Measurements from ENCODE around the gene SRPK2. TPM values are rescaled to one million over a fixed set of nuclear protein-coding genes. Genes with fewer than 3 reads are reported as not detected.
"Not testable (repeated sequence)": the region's sequence is repeated elsewhere in the genome, so short reads cannot be mapped to it uniquely, and the experiment has no call there.

Gene SRPK2
- total RNA-seq, 4 donors from 2014 or later = 21.5 to 35.1 (median 29.2) TPM

GRCh38 chr7:105367458-105367857 lies 21.3 kb downstream of the SRPK2 start:
- H3K36me3 ChIP-seq = no peaks in the 10 kb centered on the region
- H3K27ac ChIP-seq = no peak overlapping the region
- WGBS, 2 donors = 74 to 94% methylated on average over 2 of the region's 2 CpGs
- intact Hi-C loops (cut with DNase I) = no loop called here
- peaks cover 0 to 7% (median 0%) of the 10 kb centered on the region in 3 donors for H3K4me1 ChIP-seq
- no peak overlapping the region for H3K4me3 ChIP-seq
- no peak for TF ChIP-seq POLR2A (IDR thresholded peaks at IDR 0.05)
- no peak for TF ChIP-seq CTCF (IDR thresholded peaks at IDR 0.05)
- no peaks in the 10 kb centered on the region for H3K27me3 ChIP-seq
- no peaks in the 10 kb centered on the region for H3K9me3 ChIP-seq
- DNase-seq = no peak

GRCh38 chr7:105365541-105366534 lies 22.9 kb downstream of the SRPK2 start:
- H3K27ac ChIP-seq = no peak overlapping the region
- peaks cover 0 to 7% (median 0%) of the 10 kb centered on the region in 3 donors for H3K4me1 ChIP-seq
- H3K36me3 ChIP-seq = no peaks in the 10 kb centered on the region
- WGBS, 2 donors = 90 to 92% methylated on average over 24 to 25 of the region's 25 CpGs
- no peak for DNase-seq
- H3K27me3 ChIP-seq = no peaks in the 10 kb centered on the region
- intact Hi-C loops (cut with DNase I) = no loop called here
- no peak overlapping the region for H3K4me3 ChIP-seq
- H3K9me3 ChIP-seq = no peaks in the 10 kb centered on the region
- TF ChIP-seq POLR2A (IDR thresholded peaks at IDR 0.05) (no peak), CTCF (IDR thresholded peaks at IDR 0.05) (no peak)

GRCh38 chr7:105364684-105365083 lies 24.0 kb downstream of the SRPK2 start:
- peaks cover 0 to 7% (median 0%) of the 10 kb centered on the region in 3 donors for H3K4me1 ChIP-seq
- no peaks in the 10 kb centered on the region for H3K36me3 ChIP-seq
- H3K9me3 ChIP-seq = no peaks in the 10 kb centered on the region
- intact Hi-C loops (cut with DNase I) = no loop called here
- WGBS, 2 donors = 87 to 92% methylated on average over 3 of the region's 3 CpGs
- no peaks in the 10 kb centered on the region for H3K27me3 ChIP-seq
- no peak for DNase-seq
- TF ChIP-seq CTCF (IDR thresholded peaks at IDR 0.05) (no peak), POLR2A (IDR thresholded peaks at IDR 0.05) (no peak)
- H3K27ac ChIP-seq = no peak overlapping the region
- H3K4me3 ChIP-seq = no peak overlapping the region

- H3K4me3 ChIP-seq; H3K36me3 ChIP-seq; intact Hi-C loops (cut with DNase I); H3K4me1 ChIP-seq; H3K27ac ChIP-seq; DNase-seq; H3K9me3 ChIP-seq; H3K27me3 ChIP-seq: not testable (repeated sequence)
- 90 to 95% methylated on average over 6 of the region's 6 CpGs for WGBS, 2 donors
Measured at GRCh38 chr7:105363657-105364056, 25.1 kb downstream of the SRPK2 start.

GRCh38 chr7:105362685-105363084 lies 26.0 kb downstream of the SRPK2 start:
- 90 to 95% methylated on average over 4 of the region's 5 CpGs for WGBS, 2 donors
- H3K4me3 ChIP-seq; H3K27ac ChIP-seq; intact Hi-C loops (cut with DNase I); DNase-seq; H3K36me3 ChIP-seq; H3K4me1 ChIP-seq; H3K27me3 ChIP-seq; H3K9me3 ChIP-seq: not testable (repeated sequence)

- H3K36me3 ChIP-seq; H3K27ac ChIP-seq; DNase-seq; H3K9me3 ChIP-seq; H3K4me1 ChIP-seq; H3K27me3 ChIP-seq; intact Hi-C loops (cut with DNase I); H3K4me3 ChIP-seq: not testable (repeated sequence)
- 95 to 99% methylated on average over 8 of the region's 8 CpGs for WGBS, 2 donors
Measured at GRCh38 chr7:105361995-105362394, 26.7 kb downstream of the SRPK2 start.

GRCh38 chr7:105360149-105360548 lies 28.6 kb downstream of the SRPK2 start:
- H3K9me3 ChIP-seq; H3K27ac ChIP-seq; H3K36me3 ChIP-seq; DNase-seq; H3K4me3 ChIP-seq; intact Hi-C loops (cut with DNase I); H3K27me3 ChIP-seq: not testable (repeated sequence)
- 82 to 90% methylated on average over 2 of the region's 2 CpGs for WGBS, 2 donors
- H3K4me1 ChIP-seq = peaks cover 0 to 10% (median 0%) of the 10 kb centered on the region in 3 donors
